Osteoblast (primary cell): ENCODE measurements around the gene SCARF1. TPM values are rescaled to one million over a fixed set of nuclear protein-coding genes. Genes with fewer than 3 reads are reported as not detected.

Experiments
- DNase-seq: peaks from one replicate; pipeline ENCODE4 v3.0.0; 2011; ENCODE audit warnings: low spot score, mixed read lengths; ENCODE audit not compliant: insufficient read length; ENCODE audit errors: missing footprints
- H2AFZ ChIP-seq: 2 replicates; pipeline ENCODE4 v1.6.0; 2011; ENCODE audit warnings: mild to moderate bottlenecking, low read length
- H3K27ac ChIP-seq: 2 replicates; pipeline ENCODE4 v1.5.1; 2011; ENCODE audit warnings: mild to moderate bottlenecking, low read depth, low read length, moderate library complexity
- H3K27me3 ChIP-seq: 2 replicates; pipeline ENCODE4 v1.6.0; 2012; ENCODE audit warnings: mild to moderate bottlenecking, control low read depth, inconsistent platforms, low read length, moderate library complexity; ENCODE audit not compliant: insufficient read depth
- H3K36me3 ChIP-seq: 2 replicates; pipeline ENCODE4 v1.5.1; 2011; ENCODE audit warnings: mild to moderate bottlenecking, low read length, control low read depth, moderate library complexity; ENCODE audit not compliant: insufficient read depth
- H3K4me1 ChIP-seq: 2 replicates; pipeline ENCODE4 v1.5.1; 2011; ENCODE audit warnings: mild to moderate bottlenecking, low read length, control low read depth, moderate library complexity; ENCODE audit not compliant: insufficient read depth
- H3K4me2 ChIP-seq: 2 replicates; pipeline ENCODE4 v1.6.0; 2011; ENCODE audit warnings: mild to moderate bottlenecking, low read length; ENCODE audit not compliant: insufficient read depth
- H3K4me3 ChIP-seq: fragments of 200-600 bp; sonication (generic); 3 replicates; pipeline ENCODE4 v1.5.1; 2012; ENCODE audit warnings: mild to moderate bottlenecking, low read length, inconsistent platforms; ENCODE audit not compliant: insufficient read depth
- H3K79me2 ChIP-seq: 2 replicates; pipeline ENCODE4 v1.6.0; 2012; ENCODE audit warnings: mild to moderate bottlenecking, low read length, control low read depth, inconsistent platforms; ENCODE audit not compliant: insufficient read depth
- H3K9me3 ChIP-seq: 2 replicates; pipeline ENCODE4 v1.5.1; 2011; ENCODE audit warnings: low read depth, low read length, control low read depth
- H4K20me1 ChIP-seq: 2 replicates; pipeline ENCODE4 v1.6.0; 2012; ENCODE audit warnings: mild to moderate bottlenecking, low read length, control low read depth; ENCODE audit not compliant: insufficient read depth
- total RNA-seq: library from RNA; depleted of rRNA; stranded (reverse); fragments of >200 nt; gene quantifications from 2 replicates; pipeline ENCODE4 v1.2.3, GENCODE V29; 2012
- TF ChIP-seq, protein P1 (sequence below): IDR thresholded peaks from 2 replicates; pipeline ENCODE4 v1.5.1; 2011; ENCODE audit warnings: mild to moderate bottlenecking, low read depth, low read length, moderate library complexity; ENCODE audit errors: extremely low read depth

Gene SCARF1
- total RNA-seq, 1 donor = 1.4 TPM

DNA sequence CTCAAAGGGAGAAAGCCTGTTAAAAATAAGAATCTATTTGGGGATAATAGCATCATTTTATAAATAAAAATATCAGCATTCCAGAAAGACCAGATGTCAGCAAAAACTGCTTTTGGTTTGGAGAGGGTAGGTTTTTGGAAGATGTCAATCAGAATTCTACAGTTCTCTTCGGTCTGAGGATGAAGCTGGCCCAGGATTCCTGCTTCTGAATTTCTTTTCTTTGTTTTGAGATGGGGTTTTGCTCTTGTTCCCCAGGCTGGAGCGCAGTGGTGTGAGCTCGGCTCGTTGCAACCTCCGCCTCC, 52.0 kb downstream of the SCARF1 start:
- H3K27me3 ChIP-seq = no peaks in the 10 kb centered on the region
- no peak overlapping the region for H3K4me2 ChIP-seq
- H3K4me3 ChIP-seq = no peak overlapping the region
- H4K20me1 ChIP-seq = peaks cover 4% of the 10 kb centered on the region
- no peak overlapping the region for H2AFZ ChIP-seq
- H3K27ac ChIP-seq = no peak overlapping the region
- H3K36me3 ChIP-seq = no peaks in the 10 kb centered on the region
- no peak for DNase-seq
- no peaks in the 10 kb centered on the region for H3K9me3 ChIP-seq
- TF ChIP-seq, protein P1, sequence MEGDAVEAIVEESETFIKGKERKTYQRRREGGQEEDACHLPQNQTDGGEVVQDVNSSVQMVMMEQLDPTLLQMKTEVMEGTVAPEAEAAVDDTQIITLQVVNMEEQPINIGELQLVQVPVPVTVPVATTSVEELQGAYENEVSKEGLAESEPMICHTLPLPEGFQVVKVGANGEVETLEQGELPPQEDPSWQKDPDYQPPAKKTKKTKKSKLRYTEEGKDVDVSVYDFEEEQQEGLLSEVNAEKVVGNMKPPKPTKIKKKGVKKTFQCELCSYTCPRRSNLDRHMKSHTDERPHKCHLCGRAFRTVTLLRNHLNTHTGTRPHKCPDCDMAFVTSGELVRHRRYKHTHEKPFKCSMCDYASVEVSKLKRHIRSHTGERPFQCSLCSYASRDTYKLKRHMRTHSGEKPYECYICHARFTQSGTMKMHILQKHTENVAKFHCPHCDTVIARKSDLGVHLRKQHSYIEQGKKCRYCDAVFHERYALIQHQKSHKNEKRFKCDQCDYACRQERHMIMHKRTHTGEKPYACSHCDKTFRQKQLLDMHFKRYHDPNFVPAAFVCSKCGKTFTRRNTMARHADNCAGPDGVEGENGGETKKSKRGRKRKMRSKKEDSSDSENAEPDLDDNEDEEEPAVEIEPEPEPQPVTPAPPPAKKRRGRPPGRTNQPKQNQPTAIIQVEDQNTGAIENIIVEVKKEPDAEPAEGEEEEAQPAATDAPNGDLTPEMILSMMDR = no peak
- H3K4me1 ChIP-seq = peaks cover 15% of the 10 kb centered on the region
- no peaks in the 10 kb centered on the region for H3K79me2 ChIP-seq

DNA sequence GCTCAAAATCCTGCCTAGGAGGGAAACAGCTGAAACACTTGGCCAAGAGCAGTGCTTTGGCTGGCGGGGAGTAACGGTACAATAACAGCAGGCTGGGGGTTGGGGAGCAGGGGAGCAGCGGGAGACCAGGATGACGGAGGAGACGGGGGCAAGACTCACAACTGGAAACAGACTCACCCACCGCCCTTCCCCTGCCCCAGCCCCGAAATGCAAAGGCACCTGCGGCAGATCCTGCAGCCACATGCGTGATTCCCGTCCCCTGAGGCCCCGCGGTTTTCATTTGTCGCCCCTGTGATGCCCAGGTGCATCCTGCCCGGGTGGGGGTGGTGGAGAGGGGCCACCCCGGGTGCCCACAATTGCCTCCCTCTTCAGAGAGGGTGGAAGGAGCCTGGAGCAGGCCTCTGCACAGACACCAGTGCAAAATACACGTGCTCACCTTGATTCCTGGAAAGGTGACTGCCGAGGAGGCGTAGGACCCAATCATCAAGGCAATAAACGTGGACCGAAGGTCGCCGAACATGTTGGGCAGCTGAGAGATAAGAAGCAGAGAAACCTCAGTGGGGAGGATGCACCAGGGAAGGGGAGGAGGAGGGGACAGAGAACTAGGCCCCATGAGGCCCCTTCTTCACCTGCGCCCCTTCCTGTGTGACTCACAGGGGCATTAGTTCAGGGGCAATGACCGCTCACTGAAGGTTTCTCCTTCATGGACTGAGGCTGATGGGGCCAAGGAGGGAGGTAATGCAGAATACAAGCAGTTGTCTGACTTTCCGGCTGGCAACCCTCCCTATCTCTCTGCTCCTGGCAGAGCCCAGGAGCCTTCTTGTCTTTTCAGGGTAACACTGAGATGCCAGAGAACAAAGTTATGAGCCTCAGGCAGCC, 52.5 kb downstream of the SCARF1 start:
- Histone ChIP-seq H4K20me1 (peaks cover 4% of the 10 kb centered on the region), H3K79me2 (no peaks in the 10 kb centered on the region), H3K27me3 (no peaks in the 10 kb centered on the region), H3K4me1 (peaks cover 15% of the 10 kb centered on the region), H3K4me2 (no peak overlapping the region), H2AFZ (no peak overlapping the region), H3K36me3 (no peaks in the 10 kb centered on the region), H3K27ac (no peak overlapping the region), H3K9me3 (no peaks in the 10 kb centered on the region), H3K4me3 (no peak overlapping the region)
- TF ChIP-seq, protein P1 = no peak
- peak; percentile 48 for DNase-seq

DNA sequence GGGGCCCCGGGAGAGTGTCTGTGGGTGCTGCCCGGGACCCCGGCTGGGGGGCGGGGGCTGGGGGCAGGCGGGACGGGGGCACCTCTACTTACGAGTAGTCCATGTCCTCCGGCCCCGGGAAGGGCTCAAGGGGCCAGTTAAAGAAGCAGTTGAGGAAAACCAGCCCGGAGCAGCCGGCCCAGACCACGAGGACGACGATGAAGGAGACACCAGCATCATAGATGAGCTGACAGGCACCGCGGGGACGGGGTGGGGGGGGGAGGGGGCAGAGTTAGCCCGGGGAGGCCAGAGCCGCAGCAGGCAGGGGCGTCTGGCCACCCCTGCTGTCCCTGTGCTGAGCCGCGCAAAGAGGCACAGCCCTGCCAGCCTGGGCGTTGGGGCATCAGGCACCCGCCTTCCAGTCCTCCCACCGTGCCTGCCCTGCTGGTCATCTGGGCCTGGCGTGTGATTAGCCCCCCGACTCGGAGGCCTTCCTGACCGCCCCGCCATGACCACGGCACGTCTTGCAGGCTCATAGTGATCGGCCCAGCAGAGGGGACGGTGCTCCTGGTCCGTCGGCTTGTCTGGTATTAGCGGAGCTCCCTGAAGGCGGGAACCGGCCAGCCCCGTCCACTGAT, 54.0 kb downstream of the SCARF1 start:
- H3K4me1 ChIP-seq = peaks cover 15% of the 10 kb centered on the region

More for the DNA sequence above, 54.0 kb downstream of the SCARF1 start:
- TF ChIP-seq, protein P1 = no peak
- Histone ChIP-seq H2AFZ (no peak overlapping the region), H3K27ac (no peak overlapping the region), H4K20me1 (peaks cover 4% of the 10 kb centered on the region), H3K9me3 (no peaks in the 10 kb centered on the region), H3K79me2 (no peaks in the 10 kb centered on the region), H3K4me3 (no peak overlapping the region), H3K27me3 (no peaks in the 10 kb centered on the region), H3K36me3 (peaks cover 4% of the 10 kb centered on the region), H3K4me2 (no peak overlapping the region)
- DNase-seq = no peak
